GM12878 (cell line): ENCODE data around the gene MLST8. TPM values are rescaled to one million over a fixed set of nuclear protein-coding genes. Genes with fewer than 3 reads are reported as not detected.

ENCODE experiments used
- ATAC-seq: fragments of 200-7000 bp; cut with Tn5 transposase; 3 replicates; pipeline ENCODE4 v1.9.1; 2020; ENCODE audit warnings: mild to moderate bottlenecking, moderate library complexity
- BruUV-seq: library from RNA; stranded (reverse); fragments of 400-500 nt; replicated peaks from 2 replicates; lab custom pipeline; 2021; lab: Mats Ljungman, UMichigan
- CTCF ChIA-PET: fragments of 300-600 bp; sonication (Branson Sonifier 250); formaldehyde crosslinking; extraction: SDS; loops from one replicate; lab custom pipeline; 2021; ENCODE audit warnings: inconsistent platforms; lab: Yijun Ruan, JAX
- POLR2A ChIA-PET: fragments of 350-600 bp; formaldehyde crosslinking; extraction: SDS; loops from one replicate; lab custom pipeline; 2021; ENCODE audit warnings: inconsistent platforms; lab: Charles Lee
- RAD21 ChIA-PET: fragments of 300-600 bp; sonication (Branson Sonifier 250); formaldehyde crosslinking; loops from one replicate; lab custom pipeline; 2023; ENCODE audit warnings: antibody characterized with exemption; ENCODE audit not compliant: unreplicated experiment; lab: Charles Lee
- SMC1A ChIA-PET: fragments of 300-600 bp; sonication (Branson Sonifier 250); formaldehyde crosslinking; loops from one replicate; lab custom pipeline; 2023; ENCODE audit not compliant: unreplicated experiment, uncharacterized antibody; lab: Charles Lee
- DNase-seq: peaks from one replicate; pipeline ENCODE4 v3.0.0-alpha.2; 2011; ENCODE audit warnings: low read depth, low spot score
- FAIRE-seq: peaks from 3 replicates; lab custom pipeline; 2011; peaks lifted over from hg19 to GRCh38; lab: Jason Lieb, UNC
- H2AFZ ChIP-seq: 2 replicates; pipeline ENCODE4 v1.6.0; 2011; ENCODE audit warnings: low read depth, low read length, control low read depth; ENCODE audit not compliant: control insufficient read depth
- H3K27ac ChIP-seq: 2 replicates; pipeline ENCODE4 v1.5.1; 2011; ENCODE audit warnings: control low read depth; ENCODE audit not compliant: control insufficient read depth, insufficient read depth
- H3K27me3 ChIP-seq, 2 experiments: replicated peaks in 1 of 2; 2 replicates each; pipeline versions ENCODE4 v1.6.0 to v1.6.1; 2011; ENCODE audit warnings: low read length in 1 of 2; ENCODE audit not compliant: control insufficient read depth in 2 of 2, insufficient read depth in 2 of 2
- H3K36me3 ChIP-seq, 2 experiments: 2 replicates each; pipeline ENCODE4 v1.5.1; 2011; ENCODE audit warnings: low read length in 1 of 2; ENCODE audit not compliant: control insufficient read depth in 2 of 2, insufficient read depth in 2 of 2
- H3K4me1 ChIP-seq: 2 replicates; pipeline ENCODE4 v1.6.1; 2011; ENCODE audit warnings: mild to moderate bottlenecking, low read length, moderate library complexity, mixed read lengths; ENCODE audit not compliant: control insufficient read depth, insufficient read depth
- H3K4me2 ChIP-seq: 2 replicates; pipeline ENCODE4 v1.6.0; 2011; ENCODE audit warnings: control low read depth; ENCODE audit not compliant: control insufficient read depth, insufficient read depth
- H3K4me3 ChIP-seq: fragments of 200-600 bp; sonication (generic); 2 replicates; pipeline ENCODE4 v1.5.1; 2016
- H3K79me2 ChIP-seq: 2 replicates; pipeline ENCODE4 v1.6.0; 2011; ENCODE audit warnings: low read length; ENCODE audit not compliant: control insufficient read depth, insufficient read depth
- H3K9ac ChIP-seq: 2 replicates; pipeline ENCODE4 v1.8.0; 2011; ENCODE audit warnings: low read length, control low read depth, mixed read lengths; ENCODE audit not compliant: control insufficient read depth, insufficient read depth
- H3K9me3 ChIP-seq: replicated peaks from 3 replicates; pipeline ENCODE4 v1.5.1; 2011; ENCODE audit warnings: mild to moderate bottlenecking, low read length; ENCODE audit not compliant: control insufficient read depth, insufficient read depth
- H4K20me1 ChIP-seq: 2 replicates; pipeline ENCODE4 v1.6.0; 2011; ENCODE audit not compliant: control insufficient read depth, insufficient read depth
- BHLHE40 ChIP-seq, 2 experiments: fragments of 450-650 bp in 1 of 2; IDR thresholded peaks; 2 replicates each; pipeline ENCODE4 v1.6.1; 2011 to 2017; ENCODE audit warnings: low read depth in 2 of 2, borderline replicate concordance in 1 of 2, improper control_type of control experiment in 1 of 2, low read length in 1 of 2, mild to moderate bottlenecking in 1 of 2
- BMI1 ChIP-seq: fragments of 450-650 bp; IDR thresholded peaks from 2 replicates; pipeline ENCODE4 v1.6.1; 2016; ENCODE audit warnings: mild to moderate bottlenecking, moderate library complexity, borderline replicate concordance
- CTCF ChIP-seq, 3 experiments: IDR thresholded peaks in 2 of 3; conservative IDR thresholded peaks in 1 of 3; 2 replicates each; pipeline ENCODE4 v1.5.1; 2011; ENCODE audit warnings: low read depth in 3 of 3, low read length in 3 of 3, mild to moderate bottlenecking in 3 of 3, control low read depth in 2 of 3, moderate library complexity in 2 of 3, inconsistent platforms in 1 of 3, mixed read lengths in 1 of 3; ENCODE audit not compliant: control insufficient read depth in 2 of 3, insufficient read depth in 1 of 3; ENCODE audit errors: extremely low read depth in 1 of 3
- FOXK2 ChIP-seq: fragments of 450-650 bp; IDR thresholded peaks from 2 replicates; pipeline ENCODE4 v1.6.1; 2017; ENCODE audit warnings: mild to moderate bottlenecking, moderate library complexity
- GATAD2B ChIP-seq: fragments of 450-650 bp; conservative IDR thresholded peaks from 2 replicates; pipeline ENCODE4 v1.6.1; 2017; ENCODE audit warnings: low read depth, mild to moderate bottlenecking, moderate library complexity
- HDGF ChIP-seq: fragments of 450-650 bp; IDR thresholded peaks from 2 replicates; pipeline ENCODE4 v1.6.1; 2016; ENCODE audit warnings: antibody characterized with exemption
- IKZF1 ChIP-seq: fragments of 450-650 bp; conservative IDR thresholded peaks from 2 replicates; pipeline ENCODE4 v1.6.1; 2017; ENCODE audit warnings: antibody characterized with exemption, mild to moderate bottlenecking
- JUND ChIP-seq: IDR thresholded peaks from 2 replicates; pipeline ENCODE4 v1.6.1; 2012; ENCODE audit warnings: low read depth, mild to moderate bottlenecking, low read length, improper control_type of control experiment, moderate library complexity
- KAT2A ChIP-seq: conservative IDR thresholded peaks from 2 replicates; pipeline ENCODE4 v1.6.1; 2011; ENCODE audit warnings: low read depth, low read length; ENCODE audit not compliant: control insufficient read depth
- MTA2 ChIP-seq: fragments of 450-650 bp; IDR thresholded peaks from 2 replicates; pipeline ENCODE4 v1.6.1; 2016; ENCODE audit warnings: low read depth, mild to moderate bottlenecking, moderate library complexity
- NFYA ChIP-seq: IDR thresholded peaks from 2 replicates; pipeline ENCODE4 v1.6.1; 2011; ENCODE audit warnings: low read depth, mild to moderate bottlenecking, low read length, improper control_type of control experiment, borderline replicate concordance
- PAX8 ChIP-seq: fragments of 450-650 bp; IDR thresholded peaks from 2 replicates; pipeline ENCODE4 v1.6.1; 2017; ENCODE audit warnings: mild to moderate bottlenecking, moderate library complexity
- SMAD5 ChIP-seq: IDR thresholded peaks from 2 replicates; pipeline ENCODE4 v1.6.1; 2016; ENCODE audit warnings: antibody characterized with exemption, low read depth
- SMC3 ChIP-seq: IDR thresholded peaks from 2 replicates; pipeline ENCODE4 v1.6.1; 2011; ENCODE audit warnings: low read length, improper control_type of control experiment, borderline replicate concordance
- SP1 ChIP-seq: IDR thresholded peaks from one replicate; pipeline ENCODE4 v1.6.1; 2011; ENCODE audit warnings: low read depth, low read length
- SUPT20H ChIP-seq: IDR thresholded peaks from 2 replicates; pipeline ENCODE4 v1.6.1; 2011; ENCODE audit warnings: low read depth, mild to moderate bottlenecking, low read length, moderate library complexity, borderline replicate concordance; ENCODE audit not compliant: control insufficient read depth
- TCF12 ChIP-seq: IDR thresholded peaks from 2 replicates; pipeline ENCODE4 v1.6.1; 2011; ENCODE audit warnings: low read depth, mild to moderate bottlenecking, low read length
- WRNIP1 ChIP-seq: IDR thresholded peaks from 2 replicates; pipeline ENCODE4 v1.6.1; 2011; ENCODE audit warnings: low read depth, low read length, improper control_type of control experiment, borderline replicate concordance
- ZNF384 ChIP-seq: IDR thresholded peaks from 2 replicates; pipeline ENCODE4 v1.6.1; 2012; ENCODE audit warnings: low read depth, mild to moderate bottlenecking, low read length, improper control_type of control experiment, borderline replicate concordance
- WGBS: methylation state at CpG from one replicate; pipeline ENCODE4 v1.1.6; 2016; ENCODE audit warnings: low lambda C conversion rate; ENCODE audit not compliant: insufficient replicate concordance, insufficient coverage; ENCODE audit errors: missing lambda C conversion rate; 5-methylcytosine and 5-hydroxymethylcytosine counted together
- in situ Hi-C: fragments of 300-500 bp; cut with MboI; formaldehyde crosslinking; loops from 9 replicates; pipeline ENCODE4 v1.14.3; 2018; ENCODE audit warnings: mixed read lengths
- intact Hi-C: fragments of 100-400 bp; cut with micrococcal nuclease; formaldehyde crosslinking; loops from one replicate; pipeline ENCODE4 v1.14.2; 2022; ENCODE audit not compliant: unreplicated experiment
- polyA plus RNA-seq, 11 experiments: library from polyadenylated mRNA; depleted of rRNA in 4 of 11; unstranded in 6 of 11; stranded (reverse) in 5 of 11; fragments of >200 nt; fragmentation: Nextera tagmentation in 4 of 11; fragmentation: Illumina TruSeq in 1 of 11; extraction: Ambion mirVana in 4 of 11; extraction: Trizol in 1 of 11; gene quantifications; 1 replicate in 1 of 11; 2 replicates in 10 of 11; pipeline versions ENCODE4 v1.2.1 to v1.2.3, GENCODE V29; 2011 to 2016; ENCODE audit warnings: inconsistent platforms in 2 of 11, missing spikeins in 2 of 11, low read depth in 1 of 11
- total RNA-seq, 4 experiments: library from RNA; depleted of rRNA in 3 of 4; stranded (reverse); fragments of >200 nt in 3 of 4; fragmentation: Illumina TruSeq in 1 of 4; extraction: Trizol in 1 of 4; gene quantifications; 2 replicates each; pipeline versions ENCODE4 v1.2.1 to v1.2.3, GENCODE V29; 2013 to 2021

The MLST8 gene
- total and polyA plus RNA-seq, 10 of the 15 experiments (the other 5 are each of a cell fraction or from before 2014, with no cell fraction given): 1.0 to 114 (median 64.2) TPM

GRCh38 chr16:2208308-2208707 lies 3.1 kb downstream of the MLST8 start (continued):
- TF ChIP-seq CTCF (IDR thresholded peaks at IDR 0.05 in 2 of 3, conservative IDR thresholded peaks at IDR 0.05 in 1 of 3; ENCODE audit: control insufficient read depth in 2 of 3, extremely low read depth in 1 of 3, insufficient read depth in 1 of 3, low read depth in 3 of 3, low read length in 3 of 3): no peak
- no peak for TF ChIP-seq KAT2A
- no peak for TF ChIP-seq MTA2

- Histone ChIP-seq H3K9ac (no peak overlapping the region), H3K9me3 (no peaks in the 10 kb centered on the region), H3K27me3 (no peaks in the 10 kb centered on the region), H3K4me1 (peaks cover 6% of the 10 kb centered on the region; the same call in 1 of the 2 replicates), H3K79me2 (peaks cover 28% of the 10 kb centered on the region), H3K4me3 (no peak overlapping the region), H3K27ac (no peak overlapping the region), H3K36me3 (peaks cover 8 to 19% of the 10 kb centered on the region in 2 experiments; a peak in 3 of 4 replicates), H3K4me2 (no peak overlapping the region), H4K20me1 (no peaks in the 10 kb centered on the region), H2AFZ (no peak overlapping the region)
- in situ Hi-C loops (no loop called here), intact Hi-C loops (loop anchor here (5.0 kb wide), 1 partner anchor 44 kb away; the partner anchor contains the start of gene ECI1)
- ChIA-PET RAD21 (no interaction called here), POLR2A (no interaction called here), SMC1A (no interaction called here), CTCF (no interaction called here)
- TF ChIP-seq NFYA (no peak), WRNIP1 (no peak), PAX8 (no peak), TCF12 (no peak), SP1 (no peak), BMI1 (no peak), SMAD5 (no peak), FOXK2 (no peak), JUND (no peak), SUPT20H (no peak), ZNF384 (no peak), HDGF (no peak), SMC3 (no peak), IKZF1 (no peak), GATAD2B (no peak), BHLHE40 (IDR thresholded peaks at IDR 0.05; ENCODE audit: borderline replicate concordance in 1 of 2, low read depth in 2 of 2, low read length in 1 of 2) (no peak)
- DNase-seq (no peak), FAIRE-seq (no peak), ATAC-seq (no peak)
- 90% methylated on average over 9 of the region's 9 CpGs for WGBS
- no TSS peak for BruUV-seq
These were observed 3.5 kb downstream of the MLST8 start for GRCh38 chr16:2208772-2209171.
